ENCODE results near the gene RNF208.

The RNF208 gene

GRCh38 chr9:137237759-137238726, 16.0 kb upstream of the RNF208 start:
- DNase-seq: no peak

GRCh38 chr9:137236936-137237421, 14.9 kb upstream of the RNF208 start:
- no peak for DNase-seq

- DNase-seq: peak; percentile 94
Measured at GRCh38 chr9:137236238-137236935, 14.3 kb upstream of the RNF208 start.

GRCh38 chr9:137235424-137236237, 13.6 kb upstream of the RNF208 start:
- no peak for DNase-seq

GRCh38 chr9:137234758-137235423, 12.9 kb upstream of the RNF208 start:
- no peak for DNase-seq

GRCh38 chr9:137234055-137234697, 12.1 kb upstream of the RNF208 start:
- DNase-seq: no peak

GRCh38 chr9:137233143-137233980, 11.3 kb upstream of the RNF208 start:
- DNase-seq: no peak

- DNase-seq: no peak
Measured at GRCh38 chr9:137232510-137232909, 10.5 kb upstream of the RNF208 start.

GRCh38 chr9:137232101-137232500, 10.1 kb upstream of the RNF208 start:
- no peak for DNase-seq

GRCh38 chr9:137231372-137232039, 9.5 kb upstream of the RNF208 start:
- no peak for DNase-seq

GRCh38 chr9:137230705-137231371, 8.8 kb upstream of the RNF208 start, which contains the start of gene SLC34A3:
SLC34A3 (plus strand) TSS chr9:137230901; CDS start chr9:137231703, 802 bp downstream.
- DNase-seq: no peak

GRCh38 chr9:137229903-137230704, 8.1 kb upstream of the RNF208 start:
- DNase-seq: no peak

- DNase-seq: no peak
Measured at GRCh38 chr9:137228968-137229896, 7.2 kb upstream of the RNF208 start.

- no peak for DNase-seq
Measured at GRCh38 chr9:137228506-137228967, 6.5 kb upstream of the RNF208 start.

GRCh38 chr9:137227853-137228505, 5.9 kb upstream of the RNF208 start:
- no peak for DNase-seq

GRCh38 chr9:137227054-137227852, 5.2 kb upstream of the RNF208 start, which contains the start of gene RNF224:
RNF224 (plus strand) TSS chr9:137227502; CDS start chr9:137228336, 834 bp downstream.
- DNase-seq: peak; percentile 83
